Progenitor cell of endocrine pancreas (in vitro differentiated cells): Measurements from ENCODE around the gene DCD. TPM values are rescaled to one million over a fixed set of nuclear protein-coding genes. Genes with fewer than 3 reads are reported as not detected.

ENCODE experiments used
- DNase-seq: peaks from one replicate; pipeline ENCODE4 v3.0.0; 2021; ENCODE audit warnings: low spot score; ENCODE audit not compliant: unreplicated experiment
- H3K27ac Mint-ChIP-seq: 2 replicates; pipeline ENCODE4 v1.8.0; 2021; ENCODE audit warnings: mild to moderate bottlenecking, moderate library complexity, mixed read lengths
- H3K27me3 Mint-ChIP-seq: 2 replicates; pipeline ENCODE4 v1.8.0; 2021; ENCODE audit warnings: mixed read lengths
- H3K36me3 Mint-ChIP-seq: 2 replicates; pipeline ENCODE4 v1.8.0; 2022; ENCODE audit warnings: mixed read lengths; ENCODE audit not compliant: insufficient read depth
- H3K4me1 Mint-ChIP-seq: 2 replicates; pipeline ENCODE4 v1.8.0; 2021; ENCODE audit warnings: low read depth, mixed read lengths
- H3K4me3 Mint-ChIP-seq: 2 replicates; pipeline ENCODE4 v1.8.0; 2021; ENCODE audit warnings: low read depth, mild to moderate bottlenecking, moderate library complexity, mixed read lengths
- H3K9me3 Mint-ChIP-seq: 2 replicates; pipeline ENCODE4 v1.8.0; 2021; ENCODE audit warnings: low read depth, mixed read lengths
- total RNA-seq: library from RNA; stranded (reverse); gene quantifications from 2 replicates; pipeline ENCODE4 v1.2.1, GENCODE V29; 2021
- TF ChIP-seq, protein P1 (sequence below): fragments of 200-600 bp; sonication (generic); IDR thresholded peaks from one replicate; pipeline ENCODE4 v1.5.0; 2021; ENCODE audit warnings: antibody characterized with exemption, mild to moderate bottlenecking; ENCODE audit not compliant: unreplicated experiment

DCD gene
- total RNA-seq, 1 donor from 2014 or later, result not detected

DNA sequence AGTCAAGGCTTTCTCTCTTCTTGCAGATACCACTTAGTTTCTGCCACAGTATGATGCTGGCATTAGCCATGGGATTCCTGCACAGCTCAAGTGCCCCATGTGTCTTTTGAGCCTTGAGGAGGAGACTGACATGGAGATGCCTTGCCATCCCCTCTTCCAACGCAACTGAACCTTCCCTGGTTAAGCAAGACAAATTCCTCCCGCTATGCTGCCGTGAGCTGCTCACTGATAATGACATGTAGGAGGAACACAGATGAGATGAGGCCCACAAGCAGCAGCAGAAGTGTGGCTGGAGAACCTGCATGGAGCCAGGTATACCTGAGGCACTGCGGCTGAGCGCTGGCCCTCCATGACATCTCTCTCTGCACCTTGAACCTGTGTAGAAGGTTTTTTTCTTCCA lies 44.3 kb downstream of the DCD start:
- Mint-ChIP-seq H3K4me3 (no peak overlapping the region), H3K27me3 (peaks cover 56% of the 10 kb centered on the region), H3K4me1 (peaks cover 6% of the 10 kb centered on the region), H3K36me3 (no peaks in the 10 kb centered on the region), H3K9me3 (no peaks in the 10 kb centered on the region), H3K27ac (no peak overlapping the region)
- TF ChIP-seq, protein P1, sequence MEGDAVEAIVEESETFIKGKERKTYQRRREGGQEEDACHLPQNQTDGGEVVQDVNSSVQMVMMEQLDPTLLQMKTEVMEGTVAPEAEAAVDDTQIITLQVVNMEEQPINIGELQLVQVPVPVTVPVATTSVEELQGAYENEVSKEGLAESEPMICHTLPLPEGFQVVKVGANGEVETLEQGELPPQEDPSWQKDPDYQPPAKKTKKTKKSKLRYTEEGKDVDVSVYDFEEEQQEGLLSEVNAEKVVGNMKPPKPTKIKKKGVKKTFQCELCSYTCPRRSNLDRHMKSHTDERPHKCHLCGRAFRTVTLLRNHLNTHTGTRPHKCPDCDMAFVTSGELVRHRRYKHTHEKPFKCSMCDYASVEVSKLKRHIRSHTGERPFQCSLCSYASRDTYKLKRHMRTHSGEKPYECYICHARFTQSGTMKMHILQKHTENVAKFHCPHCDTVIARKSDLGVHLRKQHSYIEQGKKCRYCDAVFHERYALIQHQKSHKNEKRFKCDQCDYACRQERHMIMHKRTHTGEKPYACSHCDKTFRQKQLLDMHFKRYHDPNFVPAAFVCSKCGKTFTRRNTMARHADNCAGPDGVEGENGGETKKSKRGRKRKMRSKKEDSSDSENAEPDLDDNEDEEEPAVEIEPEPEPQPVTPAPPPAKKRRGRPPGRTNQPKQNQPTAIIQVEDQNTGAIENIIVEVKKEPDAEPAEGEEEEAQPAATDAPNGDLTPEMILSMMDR, result no peak
- DNase-seq, result no peak

DNA sequence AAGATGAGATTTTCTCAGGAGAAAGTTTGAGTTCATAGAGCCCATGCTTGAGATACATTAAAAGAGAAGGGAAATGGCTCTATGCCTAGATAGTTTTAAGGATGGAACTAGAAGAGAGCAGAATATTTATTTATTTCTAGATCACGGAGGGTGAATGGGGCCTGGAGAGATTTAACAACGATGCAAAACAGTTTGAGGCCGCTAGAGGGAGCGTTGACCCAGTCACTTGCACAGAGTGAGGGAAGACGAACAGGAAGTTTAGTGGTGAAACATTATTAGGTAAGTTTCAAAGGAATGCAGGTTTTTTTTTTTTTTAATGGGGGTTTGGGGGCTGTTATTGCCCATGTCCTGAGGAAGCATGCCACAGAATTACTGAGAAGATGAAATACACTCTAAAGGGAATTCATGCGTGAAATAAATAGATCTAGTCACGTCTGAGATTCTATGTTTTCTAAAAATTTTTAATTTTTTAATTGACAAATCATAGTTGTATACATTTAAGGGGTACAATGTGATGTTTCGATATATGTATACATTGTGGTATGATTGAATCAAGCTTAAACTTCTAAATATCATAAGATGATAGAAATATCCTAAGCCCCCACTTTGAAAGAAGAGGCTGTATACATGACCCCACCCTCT lies 44.9 kb downstream of the DCD start:
- no peak overlapping the region for H3K4me3 Mint-ChIP-seq

DNA sequence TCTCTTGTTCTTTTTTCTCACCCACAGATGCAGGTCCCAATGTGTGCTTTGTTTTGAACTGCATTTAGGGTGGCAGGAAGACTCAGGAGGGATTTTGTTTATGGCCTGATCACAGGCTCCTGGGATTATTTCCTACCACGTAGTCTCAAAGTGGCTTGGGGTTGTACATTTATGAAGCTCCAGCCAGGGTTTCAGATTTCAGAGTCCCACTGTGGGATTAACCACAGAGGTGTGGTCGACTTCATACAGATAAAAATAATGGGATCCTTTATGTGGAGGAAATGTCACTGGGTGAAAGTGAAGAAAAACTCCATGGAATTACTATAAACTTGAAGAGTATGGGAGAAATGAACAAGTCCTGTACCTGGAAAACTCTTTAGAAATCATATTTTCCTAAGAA lies 45.5 kb downstream of the DCD start:
- H3K36me3 Mint-ChIP-seq, result no peaks in the 10 kb centered on the region
- TF ChIP-seq, protein P1, result no peak
- H3K9me3 Mint-ChIP-seq, result no peaks in the 10 kb centered on the region
- peaks cover 50% of the 10 kb centered on the region for H3K27me3 Mint-ChIP-seq
- H3K4me3 Mint-ChIP-seq, result no peak overlapping the region
- no peak overlapping the region for H3K27ac Mint-ChIP-seq
- DNase-seq, result no peak
- H3K4me1 Mint-ChIP-seq, result no peaks in the 10 kb centered on the region

More for the DNA sequence above, 44.9 kb downstream of the DCD start:
- H3K36me3 Mint-ChIP-seq, result no peaks in the 10 kb centered on the region
- peaks cover 55% of the 10 kb centered on the region for H3K27me3 Mint-ChIP-seq
- peak; percentile 43 for DNase-seq
- H3K27ac Mint-ChIP-seq, result no peak overlapping the region
- no peaks in the 10 kb centered on the region for H3K9me3 Mint-ChIP-seq
- peaks cover 2% of the 10 kb centered on the region for H3K4me1 Mint-ChIP-seq
- TF ChIP-seq, protein P1, result peak; percentile 76

DNA sequence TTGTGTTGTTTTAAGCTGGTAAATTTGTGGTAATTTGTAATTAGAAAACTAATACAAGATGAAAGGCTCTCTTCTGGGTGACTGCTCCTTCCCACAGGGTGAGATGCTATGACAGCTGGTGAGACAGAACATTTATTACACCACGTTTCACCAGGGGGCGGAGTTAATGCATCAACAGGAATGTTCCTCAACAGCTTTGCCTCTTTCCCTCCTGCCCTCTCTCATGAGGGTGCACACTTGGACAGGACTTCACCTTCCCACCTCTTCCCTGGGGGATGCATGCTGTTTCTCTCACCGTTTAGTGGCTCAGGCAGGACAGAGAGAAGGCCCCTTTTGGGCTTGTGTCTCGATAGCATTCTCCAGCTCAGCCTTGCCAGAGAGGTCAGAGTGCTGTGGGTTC lies 46.3 kb downstream of the DCD start:
- no peak overlapping the region for H3K27ac Mint-ChIP-seq

DNA sequence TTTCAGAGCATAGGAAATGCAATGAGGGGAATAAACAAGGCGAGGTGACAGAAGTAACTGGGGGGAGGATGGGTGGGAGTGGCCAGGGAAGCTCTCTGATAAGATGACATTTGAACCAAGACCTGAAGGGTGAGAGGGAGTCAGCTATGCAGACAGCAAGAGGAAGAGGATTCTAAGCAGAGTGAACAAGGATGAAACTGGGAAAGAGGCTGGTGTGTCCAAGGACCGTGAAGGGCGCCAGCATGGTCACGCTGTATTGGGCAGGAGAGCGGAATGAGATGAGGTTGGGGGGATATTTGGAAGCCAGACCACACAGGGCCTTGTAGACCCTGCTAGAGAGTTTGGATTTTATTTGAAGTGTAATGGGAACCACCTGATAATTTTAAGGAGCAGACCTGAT lies 49.2 kb downstream of the DCD start:
- Mint-ChIP-seq H3K4me1 (peaks cover 2% of the 10 kb centered on the region), H3K27ac (no peak overlapping the region)

More for the DNA sequence above, 46.3 kb downstream of the DCD start:
- TF ChIP-seq, protein P1, result no peak
- Mint-ChIP-seq H3K9me3 (no peaks in the 10 kb centered on the region), H3K36me3 (no peaks in the 10 kb centered on the region), H3K4me1 (no peaks in the 10 kb centered on the region), H3K4me3 (no peak overlapping the region), H3K27me3 (peaks cover 43% of the 10 kb centered on the region)
- DNase-seq, result no peak

More for the DNA sequence above, 49.2 kb downstream of the DCD start:
- Mint-ChIP-seq H3K36me3 (no peaks in the 10 kb centered on the region), H3K4me3 (no peak overlapping the region), H3K27me3 (peaks cover 50% of the 10 kb centered on the region), H3K9me3 (no peaks in the 10 kb centered on the region)
- no peak for DNase-seq
- TF ChIP-seq, protein P1, result no peak
